Left ventricle myocardium inferior (tissue), 1 donor: ENCODE measurements around the gene BRF1. TPM values are rescaled to one million over a fixed set of nuclear protein-coding genes. Genes with fewer than 3 reads are reported as not detected.

Source experiments
- DNase-seq: peaks from one replicate; pipeline ENCODE4 v3.0.0-alpha.2; 2020
- H3K27ac ChIP-seq: fragments of 200-600 bp; replicated peaks from 2 replicates; pipeline ENCODE4 v1.8.0; 2021
- H3K27me3 ChIP-seq: fragments of 200-600 bp; 2 replicates; pipeline ENCODE4 v1.8.0; 2021; ENCODE audit warnings: low read depth
- H3K36me3 ChIP-seq: fragments of 200-600 bp; 2 replicates; pipeline ENCODE4 v1.8.0; 2021
- H3K4me1 ChIP-seq: fragments of 200-600 bp; 2 replicates; pipeline ENCODE4 v1.8.0; 2021
- H3K4me3 ChIP-seq: fragments of 200-600 bp; 2 replicates; pipeline ENCODE4 v1.8.0; 2021; ENCODE audit warnings: mild to moderate bottlenecking, moderate library complexity
- H3K9me3 ChIP-seq: fragments of 200-600 bp; replicated peaks from 2 replicates; pipeline ENCODE4 v1.8.0; 2021
- intact Hi-C: fragments of 100-400 bp; cut with micrococcal nuclease; formaldehyde crosslinking; loops from one replicate; pipeline ENCODE4 v1.11.0; 2022
- total RNA-seq: library from RNA; stranded (reverse); fragmentation: NEBNext Ultra II Directional; extraction: Animal tissue kit (Norgen Biotek cat#: 25700); gene quantifications from one replicate; pipeline ENCODE4 v1.2.1, GENCODE V29; 2021
- TF ChIP-seq, protein P1 (sequence below): fragments of 200-600 bp; IDR thresholded peaks from 2 replicates; pipeline ENCODE4 v1.8.0; 2021; ENCODE audit warnings: antibody characterized with exemption, mild to moderate bottlenecking, borderline replicate concordance
- donor health status: DM: no; HTN: yes; CAD: no; lungs with severe emphysema.

The BRF1 gene
- total RNA-seq, 1 donor from 2014 or later = 19.8 TPM

DNA sequence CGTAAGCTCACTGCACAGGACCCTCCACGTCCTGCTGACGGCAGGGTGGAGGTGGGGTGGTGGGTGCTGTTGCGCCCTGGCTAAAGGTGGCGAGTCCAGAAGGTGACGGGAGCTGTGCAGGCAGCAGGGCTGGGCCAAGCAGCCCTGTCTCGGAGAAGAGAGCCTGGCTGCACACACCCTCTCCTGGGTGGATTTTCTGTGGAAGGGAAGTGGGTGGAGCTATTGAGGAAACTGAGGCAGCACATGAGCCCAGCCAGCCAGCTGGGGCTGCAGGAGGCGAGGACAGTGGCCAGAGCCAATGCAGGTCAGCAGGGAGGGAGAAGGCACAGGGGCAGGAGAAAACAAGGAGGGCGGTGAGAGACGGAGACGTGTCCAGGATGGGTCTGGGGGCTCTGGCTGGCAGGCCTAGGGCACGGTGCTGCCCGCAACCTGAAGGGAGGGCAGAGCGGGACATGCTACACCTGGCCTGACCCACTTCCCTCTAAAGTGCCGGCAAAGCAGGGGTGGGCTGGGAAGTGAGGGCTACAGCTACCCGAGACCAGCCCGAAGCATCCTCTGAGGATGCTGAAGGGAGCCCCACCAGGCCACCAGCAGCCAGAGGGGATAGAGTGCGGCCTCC is 32.0 kb downstream of the BRF1 start:
- DNase-seq = no peak
- Histone ChIP-seq H3K27ac (no peak overlapping the region), H3K4me1 (no peaks in the 10 kb centered on the region), H3K4me3 (no peak overlapping the region), H3K36me3 (peaks cover 15% of the 10 kb centered on the region), H3K27me3 (no peaks in the 10 kb centered on the region), H3K9me3 (no peaks in the 10 kb centered on the region)
- TF ChIP-seq, protein P1, sequence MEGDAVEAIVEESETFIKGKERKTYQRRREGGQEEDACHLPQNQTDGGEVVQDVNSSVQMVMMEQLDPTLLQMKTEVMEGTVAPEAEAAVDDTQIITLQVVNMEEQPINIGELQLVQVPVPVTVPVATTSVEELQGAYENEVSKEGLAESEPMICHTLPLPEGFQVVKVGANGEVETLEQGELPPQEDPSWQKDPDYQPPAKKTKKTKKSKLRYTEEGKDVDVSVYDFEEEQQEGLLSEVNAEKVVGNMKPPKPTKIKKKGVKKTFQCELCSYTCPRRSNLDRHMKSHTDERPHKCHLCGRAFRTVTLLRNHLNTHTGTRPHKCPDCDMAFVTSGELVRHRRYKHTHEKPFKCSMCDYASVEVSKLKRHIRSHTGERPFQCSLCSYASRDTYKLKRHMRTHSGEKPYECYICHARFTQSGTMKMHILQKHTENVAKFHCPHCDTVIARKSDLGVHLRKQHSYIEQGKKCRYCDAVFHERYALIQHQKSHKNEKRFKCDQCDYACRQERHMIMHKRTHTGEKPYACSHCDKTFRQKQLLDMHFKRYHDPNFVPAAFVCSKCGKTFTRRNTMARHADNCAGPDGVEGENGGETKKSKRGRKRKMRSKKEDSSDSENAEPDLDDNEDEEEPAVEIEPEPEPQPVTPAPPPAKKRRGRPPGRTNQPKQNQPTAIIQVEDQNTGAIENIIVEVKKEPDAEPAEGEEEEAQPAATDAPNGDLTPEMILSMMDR = no peak
- intact Hi-C loops = no loop called here

DNA sequence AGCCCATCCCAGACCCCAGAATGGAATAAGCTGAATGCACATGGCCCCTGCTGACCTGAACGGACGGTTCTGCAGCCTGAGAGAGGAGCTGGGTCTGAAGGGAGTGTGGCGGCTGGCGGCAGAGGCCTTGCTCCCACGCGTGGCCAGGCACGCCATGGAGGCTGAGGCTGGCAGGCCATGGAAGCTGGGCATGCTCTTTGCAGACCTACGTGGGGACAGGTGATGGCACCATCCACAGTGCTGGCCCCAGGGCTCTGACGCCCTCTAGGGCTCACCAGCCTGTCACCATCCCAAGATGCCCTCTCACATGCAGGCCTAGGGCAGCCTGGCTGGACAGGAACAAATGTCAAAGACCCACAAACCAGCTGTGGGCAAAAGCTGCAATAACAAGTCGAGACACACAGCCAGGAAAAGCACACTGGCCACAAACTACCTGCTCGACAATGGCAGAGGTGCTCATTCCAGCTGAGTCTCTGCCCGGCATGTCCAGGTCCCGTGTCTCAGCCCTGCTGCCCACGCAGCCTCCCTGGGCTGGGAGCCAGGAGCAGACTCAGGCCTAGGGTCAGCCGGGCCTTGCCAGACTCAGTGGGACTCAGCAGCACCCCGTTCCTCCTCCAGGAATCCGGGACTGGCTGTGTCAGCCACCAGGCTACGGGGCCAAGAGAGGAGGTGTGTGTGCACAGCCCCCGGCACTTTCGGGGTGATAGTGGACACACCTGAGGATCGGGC is 32.8 kb downstream of the BRF1 start:
- TF ChIP-seq, protein P1 = peak; percentile 26
- Histone ChIP-seq H3K36me3 (peaks cover 21% of the 10 kb centered on the region), H3K9me3 (no peaks in the 10 kb centered on the region), H3K27ac (no peak overlapping the region), H3K27me3 (no peaks in the 10 kb centered on the region), H3K4me1 (no peaks in the 10 kb centered on the region), H3K4me3 (no peak overlapping the region)
- intact Hi-C loops = no loop called here
- no peak for DNase-seq

DNA sequence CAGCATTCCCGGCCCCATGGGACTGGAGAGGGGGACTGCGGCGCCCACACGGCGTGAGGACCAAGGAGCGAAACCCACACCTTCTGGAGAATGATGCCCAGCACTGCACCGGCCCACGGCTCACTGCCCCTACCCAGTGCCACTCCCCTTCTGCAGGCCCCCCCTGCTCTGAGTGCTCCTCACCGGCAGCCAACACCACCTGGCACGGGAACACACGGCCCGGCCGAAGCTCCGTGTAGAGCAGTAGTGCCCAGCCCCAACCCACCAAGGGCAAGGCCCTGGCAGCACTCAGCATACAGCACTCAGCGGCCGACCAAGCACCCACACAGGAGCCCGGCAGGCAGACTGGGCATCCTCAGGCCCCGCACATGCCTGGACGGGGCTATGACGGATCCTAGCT is 39.0 kb downstream of the BRF1 start:
- TF ChIP-seq, protein P1 = no peak
- H3K9me3 ChIP-seq = no peaks in the 10 kb centered on the region
- H3K4me3 ChIP-seq = no peak overlapping the region
- H3K4me1 ChIP-seq = peaks cover 23% of the 10 kb centered on the region
- peak; percentile 59 for DNase-seq
- intact Hi-C loops = no loop called here
- no peak overlapping the region for H3K27ac ChIP-seq
- peaks cover 12% of the 10 kb centered on the region for H3K36me3 ChIP-seq
- no peaks in the 10 kb centered on the region for H3K27me3 ChIP-seq

DNA sequence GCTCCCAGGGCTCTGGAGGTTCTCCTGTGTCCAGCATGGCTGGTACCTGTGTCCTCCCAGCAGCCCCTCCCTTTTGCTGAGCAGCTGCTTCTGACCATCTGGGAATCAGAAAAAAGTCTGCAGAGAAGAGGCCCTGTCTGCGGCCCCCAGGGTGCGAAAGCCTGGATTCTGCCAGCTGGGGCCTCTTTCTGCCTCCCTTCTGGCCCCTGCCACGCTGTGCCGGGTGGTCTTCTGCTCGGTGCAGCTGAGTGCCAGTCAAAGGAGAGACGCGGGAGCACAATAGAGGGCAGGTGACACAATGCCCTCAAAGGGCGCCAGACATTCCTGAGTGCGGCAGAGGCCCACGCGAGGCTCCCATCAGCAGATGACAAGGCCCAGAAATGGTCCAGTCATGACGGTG is 39.8 kb downstream of the BRF1 start:
- Histone ChIP-seq H3K36me3 (peaks cover 12% of the 10 kb centered on the region), H3K27me3 (no peaks in the 10 kb centered on the region), H3K4me3 (no peak overlapping the region), H3K27ac (no peak overlapping the region), H3K9me3 (no peaks in the 10 kb centered on the region), H3K4me1 (peaks cover 23% of the 10 kb centered on the region)
- DNase-seq = no peak
- intact Hi-C loops = no loop called here
- TF ChIP-seq, protein P1 = no peak

DNA sequence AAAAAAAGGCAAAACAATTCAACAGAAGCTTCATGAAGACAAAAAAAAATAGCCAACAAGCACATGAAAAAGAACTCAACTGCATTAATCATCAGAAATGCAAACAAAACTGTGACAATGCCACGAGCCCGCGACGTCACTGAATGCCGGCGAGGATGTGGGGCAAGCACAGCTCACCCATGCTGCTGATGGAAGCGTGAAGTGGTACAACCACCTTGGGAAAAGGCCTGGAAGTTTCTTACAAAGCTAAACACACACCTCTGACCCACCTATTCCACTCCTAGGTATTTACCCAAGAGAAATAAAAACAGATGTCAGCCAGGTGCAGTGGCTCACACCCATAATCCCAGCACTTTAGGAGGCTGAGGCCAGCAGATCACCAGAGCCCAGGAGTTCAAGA is 42.0 kb downstream of the BRF1 start:
- H3K9me3 ChIP-seq = no peaks in the 10 kb centered on the region
- TF ChIP-seq, protein P1 = no peak
- H3K27me3 ChIP-seq = no peaks in the 10 kb centered on the region
- intact Hi-C loops = no loop called here
- DNase-seq = no peak
- no peak overlapping the region for H3K4me3 ChIP-seq
- peaks cover 13% of the 10 kb centered on the region for H3K36me3 ChIP-seq
- H3K27ac ChIP-seq = no peak overlapping the region
- peaks cover 37% of the 10 kb centered on the region for H3K4me1 ChIP-seq
